Kidney epithelial cell (primary cell): ENCODE measurements around the gene PLCG2. TPM values are rescaled to one million over a fixed set of nuclear protein-coding genes. Genes with fewer than 3 reads are reported as not detected.

Experiments used
- DNase-seq: peaks from one replicate; pipeline ENCODE4 v3.0.0-alpha.2; 2010; ENCODE audit warnings: low read depth
- H3K27me3 ChIP-seq: 2 replicates; pipeline ENCODE4 v1.6.0; 2011; ENCODE audit warnings: low read length; ENCODE audit not compliant: control insufficient read depth, insufficient read depth
- H3K36me3 ChIP-seq: 2 replicates; pipeline ENCODE4 v1.5.1; 2011; ENCODE audit warnings: low read length; ENCODE audit not compliant: control insufficient read depth, insufficient read depth
- H3K4me3 ChIP-seq: 2 replicates; pipeline ENCODE4 v1.5.1; 2011; ENCODE audit warnings: low read depth, mild to moderate bottlenecking, control low read depth, low read length
- total RNA-seq: library from RNA; depleted of rRNA; stranded (reverse); fragments of >200 nt; gene quantifications from 2 replicates; pipeline ENCODE4 v1.2.3, GENCODE V29; 2015
- TF ChIP-seq, protein P1 (sequence below): IDR thresholded peaks from 2 replicates; pipeline ENCODE4 v1.5.1; 2011; ENCODE audit warnings: mild to moderate bottlenecking, moderate library complexity, low read length, control low read depth, inconsistent platforms; ENCODE audit not compliant: insufficient read depth, poor library complexity, severe bottlenecking

PLCG2 gene
- total RNA-seq, 1 donor from 2014 or later: 17.3 TPM

DNA sequence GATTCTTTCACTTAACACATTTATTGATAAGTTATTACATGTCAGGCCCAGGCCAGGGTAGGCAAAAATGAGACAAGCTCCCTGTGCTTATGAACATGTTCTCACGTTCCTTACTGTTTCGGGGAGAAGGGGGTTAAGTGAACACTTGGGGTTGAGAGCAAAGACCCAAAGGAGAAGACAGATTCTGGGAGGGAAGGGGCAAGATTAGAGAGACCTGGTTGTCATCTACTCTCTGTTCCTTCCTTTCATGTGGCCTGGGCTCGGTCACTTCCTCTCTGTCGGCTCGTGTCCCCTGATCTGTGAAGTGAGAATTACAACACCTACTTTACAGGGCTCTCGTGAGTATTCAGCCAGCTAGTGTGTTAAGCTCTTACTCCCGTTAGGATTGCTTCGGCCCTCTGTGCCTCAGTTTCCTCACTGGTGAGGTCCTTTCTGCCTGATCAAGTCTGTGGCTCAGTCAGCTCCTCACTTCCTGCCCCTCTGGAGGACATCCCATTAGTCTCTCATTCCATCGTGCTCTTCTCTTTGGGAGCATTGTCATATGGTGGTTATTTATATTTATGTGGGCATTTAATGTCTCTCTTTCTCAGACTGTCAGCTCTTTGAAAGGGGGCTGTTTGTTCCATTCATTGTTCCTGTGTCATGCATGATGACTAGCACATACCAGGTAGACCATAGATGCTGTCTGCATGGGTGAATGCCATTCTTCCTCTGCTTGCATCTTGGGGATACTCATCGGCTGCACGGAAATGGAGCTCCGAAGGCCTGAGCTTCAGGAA lies 38.9 kb downstream of the PLCG2 start:
- Histone ChIP-seq H3K27me3 (no peaks in the 10 kb centered on the region), H3K36me3 (no peaks in the 10 kb centered on the region), H3K4me3 (no peak overlapping the region)
- TF ChIP-seq, protein P1, sequence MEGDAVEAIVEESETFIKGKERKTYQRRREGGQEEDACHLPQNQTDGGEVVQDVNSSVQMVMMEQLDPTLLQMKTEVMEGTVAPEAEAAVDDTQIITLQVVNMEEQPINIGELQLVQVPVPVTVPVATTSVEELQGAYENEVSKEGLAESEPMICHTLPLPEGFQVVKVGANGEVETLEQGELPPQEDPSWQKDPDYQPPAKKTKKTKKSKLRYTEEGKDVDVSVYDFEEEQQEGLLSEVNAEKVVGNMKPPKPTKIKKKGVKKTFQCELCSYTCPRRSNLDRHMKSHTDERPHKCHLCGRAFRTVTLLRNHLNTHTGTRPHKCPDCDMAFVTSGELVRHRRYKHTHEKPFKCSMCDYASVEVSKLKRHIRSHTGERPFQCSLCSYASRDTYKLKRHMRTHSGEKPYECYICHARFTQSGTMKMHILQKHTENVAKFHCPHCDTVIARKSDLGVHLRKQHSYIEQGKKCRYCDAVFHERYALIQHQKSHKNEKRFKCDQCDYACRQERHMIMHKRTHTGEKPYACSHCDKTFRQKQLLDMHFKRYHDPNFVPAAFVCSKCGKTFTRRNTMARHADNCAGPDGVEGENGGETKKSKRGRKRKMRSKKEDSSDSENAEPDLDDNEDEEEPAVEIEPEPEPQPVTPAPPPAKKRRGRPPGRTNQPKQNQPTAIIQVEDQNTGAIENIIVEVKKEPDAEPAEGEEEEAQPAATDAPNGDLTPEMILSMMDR: no peak
- DNase-seq: no peak

DNA sequence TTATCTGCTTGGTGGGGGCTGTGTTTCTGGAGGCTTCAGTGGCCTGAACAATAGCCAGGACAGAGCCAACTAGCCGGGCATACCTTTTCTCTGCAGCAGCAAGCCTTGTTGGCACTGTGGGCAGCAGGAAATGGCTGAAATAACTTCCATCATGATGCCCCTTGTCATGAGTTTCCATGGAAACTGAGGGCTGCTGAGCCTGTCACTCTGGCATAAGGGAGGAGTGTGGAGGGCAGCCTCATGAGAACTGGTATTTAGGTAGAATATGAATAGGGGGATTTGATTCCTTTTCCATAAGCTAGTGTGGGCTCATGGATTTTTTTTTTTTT lies 39.4 kb downstream of the PLCG2 start:
- TF ChIP-seq, protein P1: no peak
- DNase-seq: no peak
- H3K27me3 ChIP-seq: no peaks in the 10 kb centered on the region
- no peaks in the 10 kb centered on the region for H3K36me3 ChIP-seq
- H3K4me3 ChIP-seq: no peak overlapping the region

DNA sequence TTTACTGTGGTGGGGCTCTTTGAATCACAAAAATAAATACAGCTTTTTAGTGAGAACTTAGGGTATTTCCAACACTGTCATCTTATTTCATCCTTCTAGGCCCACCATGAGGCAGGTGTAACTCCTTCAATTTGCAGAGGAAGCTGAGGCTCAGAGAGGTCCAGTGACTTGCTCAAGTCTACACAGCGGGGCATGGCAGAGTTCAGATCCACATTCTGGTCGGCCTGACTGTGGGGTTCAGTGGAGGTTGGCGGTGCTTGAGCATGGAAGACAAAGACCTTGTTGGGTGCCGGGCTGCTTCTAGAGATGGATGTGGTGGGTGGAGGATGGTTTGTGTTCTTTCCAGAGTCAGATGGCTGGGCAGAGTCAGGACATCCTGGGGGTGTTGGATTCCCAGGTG lies 39.8 kb downstream of the PLCG2 start:
- no peak for DNase-seq
- TF ChIP-seq, protein P1: no peak
- no peaks in the 10 kb centered on the region for H3K27me3 ChIP-seq
- no peak overlapping the region for H3K4me3 ChIP-seq
- H3K36me3 ChIP-seq: no peaks in the 10 kb centered on the region

DNA sequence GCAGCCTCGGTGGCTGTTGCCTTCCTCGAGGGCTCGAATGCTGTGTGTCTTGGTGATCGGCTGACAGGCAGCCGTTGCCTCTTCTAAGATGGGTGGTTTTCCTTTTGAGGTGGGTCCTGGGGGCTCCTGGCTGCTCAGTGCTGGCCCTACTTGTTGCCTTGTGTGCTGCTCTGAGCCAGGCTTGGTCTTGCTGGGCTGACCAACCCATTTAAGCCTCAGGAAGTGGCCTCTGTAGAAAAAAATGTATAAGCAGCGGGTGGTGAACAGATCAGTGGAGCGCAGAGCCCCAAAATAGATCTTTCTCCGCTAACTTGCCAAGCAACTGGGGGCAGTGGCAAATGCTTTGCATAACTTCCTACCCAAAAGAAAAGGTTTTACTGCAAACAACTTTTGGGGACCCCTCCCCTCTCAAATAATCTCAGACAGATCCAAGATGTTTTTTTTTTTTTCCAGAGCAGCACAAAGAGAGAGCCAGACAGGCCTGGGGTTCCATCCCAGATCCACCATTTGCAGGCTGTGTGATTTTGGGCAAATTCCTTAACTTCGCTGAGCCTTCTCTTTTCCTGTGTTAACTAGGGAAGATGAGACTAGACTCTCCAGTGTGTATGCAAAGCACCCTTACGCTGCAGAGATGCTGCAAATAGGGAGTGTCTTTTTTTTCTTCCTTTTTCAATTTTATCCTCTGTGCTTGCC lies 42.5 kb downstream of the PLCG2 start:
- TF ChIP-seq, protein P1: no peak
- Histone ChIP-seq H3K36me3 (no peaks in the 10 kb centered on the region), H3K4me3 (no peak overlapping the region), H3K27me3 (no peaks in the 10 kb centered on the region)
- DNase-seq: no peak

DNA sequence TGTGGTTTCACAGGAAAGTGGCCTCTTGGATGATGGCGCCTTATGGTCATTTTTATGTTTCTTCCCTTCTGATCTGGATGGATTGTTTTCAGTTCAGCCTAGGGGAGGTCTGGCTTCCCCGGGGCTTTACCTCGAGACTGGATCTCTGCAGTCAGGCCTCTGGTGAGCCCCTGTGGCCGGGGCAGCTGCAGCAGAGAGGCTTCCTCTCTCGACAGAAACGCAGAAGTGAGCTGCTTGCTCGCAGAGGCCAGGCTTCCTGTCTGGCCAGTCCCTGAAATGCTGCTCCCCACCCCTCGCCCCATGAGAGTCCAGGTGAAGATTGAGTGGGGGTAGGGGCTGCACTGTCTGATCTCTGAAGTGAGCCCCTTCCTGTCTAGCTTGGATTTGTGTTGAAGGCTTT lies 44.0 kb downstream of the PLCG2 start:
- TF ChIP-seq, protein P1: no peak
- no peak for DNase-seq
- no peaks in the 10 kb centered on the region for H3K36me3 ChIP-seq
- no peaks in the 10 kb centered on the region for H3K27me3 ChIP-seq
- no peak overlapping the region for H3K4me3 ChIP-seq
